Lower leg skin (tissue), 3 donors: ENCODE results near the gene SHISAL2B.

Experiments used
- POLR2A ChIP-seq, 2 donors: fragments of 450-650 bp; IDR thresholded peaks; one replicate each; pipeline ENCODE4 v1.6.1; 2016 to 2017; ENCODE audit warnings: antibody characterized with exemption in 2 of 2, mild to moderate bottlenecking in 1 of 2, moderate library complexity in 1 of 2
- TF ChIP-seq, protein P1 (sequence below), 3 donors: fragments of 450-650 bp; IDR thresholded peaks; one replicate each; pipeline ENCODE4 v1.5.1; 2016; ENCODE audit warnings: antibody characterized with exemption in 3 of 3, mild to moderate bottlenecking in 3 of 3, moderate library complexity in 2 of 3

DNA sequence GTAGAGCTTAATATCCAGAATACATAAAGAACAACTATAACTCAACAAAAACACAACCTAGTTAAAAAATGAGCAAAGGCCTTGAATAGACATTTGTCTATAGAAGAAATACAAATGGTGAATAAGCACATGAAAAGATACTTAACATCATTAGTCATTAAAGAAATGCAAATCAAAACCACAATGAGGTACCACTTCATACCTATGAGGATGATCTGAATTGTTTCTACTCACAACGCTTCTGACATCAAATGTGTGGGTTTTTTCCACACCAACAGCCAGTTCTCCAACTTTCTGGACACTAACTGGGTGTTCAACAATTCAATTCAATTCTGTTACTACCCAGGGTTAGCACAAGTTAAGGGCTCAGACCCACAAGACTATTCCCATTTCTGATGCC is 56.1 kb downstream of the SHISAL2B start:
- TF ChIP-seq, protein P1, sequence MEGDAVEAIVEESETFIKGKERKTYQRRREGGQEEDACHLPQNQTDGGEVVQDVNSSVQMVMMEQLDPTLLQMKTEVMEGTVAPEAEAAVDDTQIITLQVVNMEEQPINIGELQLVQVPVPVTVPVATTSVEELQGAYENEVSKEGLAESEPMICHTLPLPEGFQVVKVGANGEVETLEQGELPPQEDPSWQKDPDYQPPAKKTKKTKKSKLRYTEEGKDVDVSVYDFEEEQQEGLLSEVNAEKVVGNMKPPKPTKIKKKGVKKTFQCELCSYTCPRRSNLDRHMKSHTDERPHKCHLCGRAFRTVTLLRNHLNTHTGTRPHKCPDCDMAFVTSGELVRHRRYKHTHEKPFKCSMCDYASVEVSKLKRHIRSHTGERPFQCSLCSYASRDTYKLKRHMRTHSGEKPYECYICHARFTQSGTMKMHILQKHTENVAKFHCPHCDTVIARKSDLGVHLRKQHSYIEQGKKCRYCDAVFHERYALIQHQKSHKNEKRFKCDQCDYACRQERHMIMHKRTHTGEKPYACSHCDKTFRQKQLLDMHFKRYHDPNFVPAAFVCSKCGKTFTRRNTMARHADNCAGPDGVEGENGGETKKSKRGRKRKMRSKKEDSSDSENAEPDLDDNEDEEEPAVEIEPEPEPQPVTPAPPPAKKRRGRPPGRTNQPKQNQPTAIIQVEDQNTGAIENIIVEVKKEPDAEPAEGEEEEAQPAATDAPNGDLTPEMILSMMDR (IDR thresholded peaks at IDR 0.05), result no peak
- no peak for TF ChIP-seq POLR2A (IDR thresholded peaks at IDR 0.05)
